Esophagus squamous epithelium (tissue), 4 donors: ENCODE measurements around the gene MKNK2.

ENCODE experiments used
- POLR2A ChIP-seq, 4 donors: fragments of 450-650 bp; IDR thresholded peaks; one replicate each; pipeline ENCODE4 v1.6.1; 2017; ENCODE audit warnings: antibody characterized with exemption in 4 of 4, mild to moderate bottlenecking in 4 of 4, moderate library complexity in 3 of 4
- TF ChIP-seq, protein P1 (sequence below), 6 experiments: fragments of 450-650 bp in 4 of 6; fragments of 200-600 bp in 2 of 6; sonication (generic) in 2 of 6; IDR thresholded peaks; one replicate each; pipeline ENCODE4 v1.5.1; 2016 to 2019; ENCODE audit warnings: antibody characterized with exemption in 6 of 6, mild to moderate bottlenecking in 4 of 6, moderate library complexity in 4 of 6

DNA sequence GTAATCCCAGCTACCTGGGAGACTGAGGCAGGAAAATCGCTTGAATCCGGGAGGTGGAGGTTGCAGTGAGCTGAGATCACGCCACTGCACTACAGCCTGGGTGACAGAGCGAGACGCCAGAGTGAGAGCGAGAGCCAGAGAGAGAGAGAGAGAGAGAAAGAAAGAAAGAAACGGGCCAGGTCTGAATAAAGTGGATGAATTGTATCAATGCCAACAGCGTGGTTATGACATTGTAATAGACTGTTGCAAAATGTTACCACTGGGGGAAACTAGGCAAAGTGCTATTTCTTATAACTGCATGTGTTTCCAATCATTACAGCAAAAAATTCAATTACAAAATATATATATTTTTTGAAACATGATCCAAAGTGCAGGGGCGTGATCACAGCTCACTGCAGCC lies 23.7 kb downstream of the MKNK2 start:
- no peak for TF ChIP-seq POLR2A (IDR thresholded peaks at IDR 0.05)
- TF ChIP-seq, protein P1, sequence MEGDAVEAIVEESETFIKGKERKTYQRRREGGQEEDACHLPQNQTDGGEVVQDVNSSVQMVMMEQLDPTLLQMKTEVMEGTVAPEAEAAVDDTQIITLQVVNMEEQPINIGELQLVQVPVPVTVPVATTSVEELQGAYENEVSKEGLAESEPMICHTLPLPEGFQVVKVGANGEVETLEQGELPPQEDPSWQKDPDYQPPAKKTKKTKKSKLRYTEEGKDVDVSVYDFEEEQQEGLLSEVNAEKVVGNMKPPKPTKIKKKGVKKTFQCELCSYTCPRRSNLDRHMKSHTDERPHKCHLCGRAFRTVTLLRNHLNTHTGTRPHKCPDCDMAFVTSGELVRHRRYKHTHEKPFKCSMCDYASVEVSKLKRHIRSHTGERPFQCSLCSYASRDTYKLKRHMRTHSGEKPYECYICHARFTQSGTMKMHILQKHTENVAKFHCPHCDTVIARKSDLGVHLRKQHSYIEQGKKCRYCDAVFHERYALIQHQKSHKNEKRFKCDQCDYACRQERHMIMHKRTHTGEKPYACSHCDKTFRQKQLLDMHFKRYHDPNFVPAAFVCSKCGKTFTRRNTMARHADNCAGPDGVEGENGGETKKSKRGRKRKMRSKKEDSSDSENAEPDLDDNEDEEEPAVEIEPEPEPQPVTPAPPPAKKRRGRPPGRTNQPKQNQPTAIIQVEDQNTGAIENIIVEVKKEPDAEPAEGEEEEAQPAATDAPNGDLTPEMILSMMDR (IDR thresholded peaks at IDR 0.05) = peak in 1 of 6 experiments; percentile 22
